Stomach (tissue), 9 donors: Measurements from ENCODE around the gene HOXB7. TPM values are rescaled to one million over a fixed set of nuclear protein-coding genes. Genes with fewer than 3 reads are reported as not detected.

Experiments
- DNase-seq, 2 donors: peaks; one replicate each; pipeline versions ENCODE4 v3.0.0 to v3.0.0-alpha.2; 2013 to 2019
- H3K27ac ChIP-seq, 5 donors: fragments of 200-600 bp in 4 of 5; sonication (generic) in 4 of 5; one replicate each; pipeline ENCODE4 v1.5.1; 2013 to 2019; ENCODE audit warnings: mild to moderate bottlenecking in 1 of 5, moderate library complexity in 1 of 5
- H3K27me3 ChIP-seq, 3 donors: fragments of 200-600 bp; sonication (generic); one replicate each; pipeline ENCODE4 v1.5.1; 2017 to 2019; ENCODE audit warnings: mixed run types in 1 of 3
- H3K36me3 ChIP-seq, 4 donors: fragments of 200-600 bp; sonication (generic); 1 replicate in 3 of 4; 2 replicates in 1 of 4; pipeline ENCODE4 v1.5.1; 2016 to 2019
- H3K4me1 ChIP-seq, 4 donors: fragments of 200-600 bp; sonication (generic); one replicate each; pipeline ENCODE4 v1.5.1; 2016 to 2019
- H3K4me3 ChIP-seq, 4 donors: fragments of 200-600 bp; sonication (generic) in 3 of 4; one replicate each; pipeline ENCODE4 v1.5.1; 2016 to 2019; ENCODE audit warnings: mild to moderate bottlenecking in 1 of 4
- H3K9me3 ChIP-seq, 4 donors: fragments of 200-600 bp; sonication (generic); one replicate each; pipeline ENCODE4 v1.5.1; 2016 to 2019
- EP300 ChIP-seq: sonication (generic); formaldehyde crosslinking; IDR thresholded peaks from one replicate; pipeline ENCODE4 v1.6.1; 2017; ENCODE audit warnings: antibody characterized with exemption
- POLR2A ChIP-seq, 4 donors: fragments of 450-650 bp; IDR thresholded peaks; one replicate each; pipeline ENCODE4 v1.6.1; 2016; ENCODE audit warnings: antibody characterized with exemption in 4 of 4, control low read depth in 2 of 4, mild to moderate bottlenecking in 1 of 4, moderate library complexity in 1 of 4
- POLR2AphosphoS5 ChIP-seq, 3 donors: sonication (generic); formaldehyde crosslinking; IDR thresholded peaks; one replicate each; pipeline ENCODE4 v1.6.1; 2016; ENCODE audit warnings: antibody characterized with exemption in 3 of 3
- WGBS, 5 donors: extraction: QIAGEN DNeasy Blood & Tissue Kit in 3 of 5; methylation state at CpG; one replicate each; pipeline versions ENCODE4 v1.1.5 to v1.1.7; 2013 to 2018; 5-methylcytosine and 5-hydroxymethylcytosine counted together
- intact Hi-C: fragments of 100-400 bp; cut with DNase I; formaldehyde crosslinking; loops from one replicate; pipeline ENCODE4 v1.15.1; 2023; ENCODE audit warnings: low total_unique reads
- polyA plus RNA-seq, 3 donors: library from polyadenylated mRNA; stranded (reverse); fragments of 200-250 nt; gene quantifications; one replicate each; pipeline ENCODE4 v1.2.3, GENCODE V29; 2013
- total RNA-seq, 5 donors: library from RNA; depleted of rRNA; stranded (reverse); fragments of >200 nt; gene quantifications; one replicate each; pipeline versions ENCODE4 v1.1.0 to v1.2.3, GENCODE V29; 2014 to 2016
- TF ChIP-seq, protein P1 (sequence below), 7 experiments: fragments of 450-650 bp in 4 of 7; fragments of 200-600 bp in 3 of 7; sonication (generic) in 3 of 7; IDR thresholded peaks; one replicate each; pipeline ENCODE4 v1.5.1; 2016 to 2019; ENCODE audit warnings: antibody characterized with exemption in 7 of 7, control low read depth in 2 of 7, mild to moderate bottlenecking in 1 of 7
- donor health status: healthy with polysubstance abuse.
- donor health status: Bipolar disorder and iron deficiency.
- donor health status: healthy.

Gene HOXB7
- total and polyA plus RNA-seq, 8 donors = 1.0 to 16.5 (median 2.6) TPM

GRCh38 chr17:48630925-48631692, 20.3 kb upstream of the HOXB7 start:
- TF ChIP-seq POLR2A (IDR thresholded peaks at IDR 0.05) = no peak
- TF ChIP-seq POLR2AphosphoS5 (IDR thresholded peaks at IDR 0.05) = no peak
- no peak for TF ChIP-seq EP300
- TF ChIP-seq, protein P1, sequence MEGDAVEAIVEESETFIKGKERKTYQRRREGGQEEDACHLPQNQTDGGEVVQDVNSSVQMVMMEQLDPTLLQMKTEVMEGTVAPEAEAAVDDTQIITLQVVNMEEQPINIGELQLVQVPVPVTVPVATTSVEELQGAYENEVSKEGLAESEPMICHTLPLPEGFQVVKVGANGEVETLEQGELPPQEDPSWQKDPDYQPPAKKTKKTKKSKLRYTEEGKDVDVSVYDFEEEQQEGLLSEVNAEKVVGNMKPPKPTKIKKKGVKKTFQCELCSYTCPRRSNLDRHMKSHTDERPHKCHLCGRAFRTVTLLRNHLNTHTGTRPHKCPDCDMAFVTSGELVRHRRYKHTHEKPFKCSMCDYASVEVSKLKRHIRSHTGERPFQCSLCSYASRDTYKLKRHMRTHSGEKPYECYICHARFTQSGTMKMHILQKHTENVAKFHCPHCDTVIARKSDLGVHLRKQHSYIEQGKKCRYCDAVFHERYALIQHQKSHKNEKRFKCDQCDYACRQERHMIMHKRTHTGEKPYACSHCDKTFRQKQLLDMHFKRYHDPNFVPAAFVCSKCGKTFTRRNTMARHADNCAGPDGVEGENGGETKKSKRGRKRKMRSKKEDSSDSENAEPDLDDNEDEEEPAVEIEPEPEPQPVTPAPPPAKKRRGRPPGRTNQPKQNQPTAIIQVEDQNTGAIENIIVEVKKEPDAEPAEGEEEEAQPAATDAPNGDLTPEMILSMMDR (IDR thresholded peaks at IDR 0.05) = no peak
- WGBS, 5 donors = 17 to 30% (median 24%) methylated on average over 15 of the region's 15 CpGs
- Histone ChIP-seq H3K4me1 (peaks cover 7 to 24% (median 14%) of the 10 kb centered on the region in 4 donors), H3K27ac (no peak overlapping the region), H3K27me3 (peaks cover 60 to 100% (median 99%) of the 10 kb centered on the region in 3 donors), H3K4me3 (no peak overlapping the region), H3K9me3 (no peaks in the 10 kb centered on the region), H3K36me3 (no peaks in the 10 kb centered on the region)
- no peak for DNase-seq
- intact Hi-C loops = no loop called here

DNA sequence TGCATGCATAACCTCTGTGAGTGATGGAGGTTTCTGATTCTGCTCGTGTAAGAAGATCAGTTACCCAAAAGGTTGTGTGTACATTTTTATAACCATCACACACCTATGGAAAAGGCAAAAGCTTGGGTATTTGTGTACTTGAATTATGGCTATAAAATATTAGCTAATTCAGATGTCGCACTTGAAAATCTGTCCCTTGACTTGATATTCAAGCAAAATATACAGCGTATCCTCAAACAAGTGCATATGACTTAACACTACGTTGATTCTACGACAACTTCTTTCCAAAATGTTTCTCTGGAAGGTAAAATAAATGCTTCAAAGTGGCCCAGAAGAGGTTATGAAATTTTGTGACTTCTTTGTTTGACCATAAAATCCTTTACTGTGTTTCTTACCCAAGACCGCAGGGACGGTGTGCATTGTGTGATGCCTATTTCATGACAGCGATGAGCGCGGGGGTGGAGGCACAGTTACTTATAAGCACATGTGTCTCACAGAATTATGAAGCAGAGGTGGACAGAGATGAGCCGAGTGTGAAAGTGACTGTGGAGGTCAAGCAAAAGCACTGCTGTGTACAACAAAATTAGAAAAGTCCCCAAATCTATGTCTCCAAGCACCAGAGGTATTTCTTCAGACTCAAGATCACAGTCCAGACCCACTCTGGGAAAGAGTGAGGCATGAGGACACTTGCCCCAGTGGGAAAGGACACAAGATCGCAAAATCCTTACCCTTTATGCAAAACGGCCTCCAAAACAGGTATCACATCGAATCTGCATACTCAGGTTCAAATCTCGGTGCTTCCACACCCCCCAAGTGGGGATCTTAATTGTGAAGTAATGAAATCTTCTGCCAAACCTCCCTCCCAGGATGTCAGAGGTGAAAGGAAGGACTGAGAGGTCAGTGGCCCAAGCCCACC, 19.4 kb upstream of the HOXB7 start:
- H3K27me3 ChIP-seq = peaks cover 65 to 100% (median 99%) of the 10 kb centered on the region in 3 donors

DNA sequence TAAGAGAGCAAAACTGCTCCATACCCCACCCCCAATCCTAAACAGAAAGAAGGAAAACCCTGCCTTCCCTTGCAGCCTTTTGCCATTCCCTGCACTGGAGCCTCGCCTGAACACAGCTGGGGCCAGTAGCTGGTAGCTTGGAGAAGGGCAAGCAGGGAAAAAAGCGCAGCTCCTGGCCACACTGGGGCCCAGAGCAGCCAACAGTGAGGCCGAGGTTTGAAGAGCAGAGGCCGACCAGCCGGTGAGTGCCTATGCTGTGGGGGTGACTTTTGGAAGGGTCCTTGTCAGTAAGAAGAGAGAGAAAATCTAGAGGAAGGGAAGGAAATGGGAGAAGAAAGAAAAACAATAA, 18.6 kb upstream of the HOXB7 start:
- no peaks in the 10 kb centered on the region for H3K9me3 ChIP-seq
- H3K4me3 ChIP-seq = no peak overlapping the region
- no peak for DNase-seq
- H3K4me1 ChIP-seq = peaks cover 23 to 38% (median 28%) of the 10 kb centered on the region in 4 donors
- no peaks in the 10 kb centered on the region for H3K36me3 ChIP-seq
- H3K27ac ChIP-seq = no peak overlapping the region
- H3K27me3 ChIP-seq = peaks cover 65 to 100% (median 99%) of the 10 kb centered on the region in 3 donors
- WGBS, 5 donors = 12 to 35% (median 26%) methylated on average over 5 of the region's 5 CpGs
- intact Hi-C loops = loop anchor here (10.0 kb wide), 1 partner anchor 295 kb away; no protein-coding TSS in a partner anchor
- no peak for TF ChIP-seq EP300
- TF ChIP-seq POLR2A (IDR thresholded peaks at IDR 0.05) = no peak
- TF ChIP-seq, protein P1 (IDR thresholded peaks at IDR 0.05) = no peak
- no peak for TF ChIP-seq POLR2AphosphoS5 (IDR thresholded peaks at IDR 0.05)

More for the DNA sequence above, 19.4 kb upstream of the HOXB7 start:
- intact Hi-C loops = no loop called here
- Histone ChIP-seq H3K27ac (no peak overlapping the region), H3K36me3 (no peaks in the 10 kb centered on the region), H3K4me1 (peaks cover 16 to 32% (median 22%) of the 10 kb centered on the region in 4 donors), H3K4me3 (no peak overlapping the region), H3K9me3 (no peaks in the 10 kb centered on the region)
- no peak for DNase-seq
- WGBS, 5 donors = 28 to 42% (median 30%) methylated on average over 15 of the region's 15 CpGs
- TF ChIP-seq, protein P1 (IDR thresholded peaks at IDR 0.05) = no peak
- TF ChIP-seq POLR2AphosphoS5 (IDR thresholded peaks at IDR 0.05) (no peak), POLR2A (IDR thresholded peaks at IDR 0.05) (no peak), EP300 (no peak)
